Vagina (tissue), 2 donors: ENCODE results near the gene TRPM1. TPM values are rescaled to one million over a fixed set of nuclear protein-coding genes. Genes with fewer than 3 reads are reported as not detected.

Experiments used
- DNase-seq, 2 donors: peaks; one replicate each; pipeline ENCODE4 v3.0.0-alpha.2; 2017; ENCODE audit errors: extremely low spot score in 2 of 2
- H3K27ac ChIP-seq: fragments of 200-600 bp; sonication (generic); one replicate; pipeline ENCODE4 v1.5.1; 2019
- H3K27me3 ChIP-seq: fragments of 200-600 bp; sonication (generic); one replicate; pipeline ENCODE4 v1.5.1; 2019
- H3K36me3 ChIP-seq, 2 donors: fragments of 200-600 bp; sonication (generic); one replicate each; pipeline ENCODE4 v1.5.1; 2017 to 2019
- H3K4me1 ChIP-seq: fragments of 200-600 bp; sonication (generic); one replicate; pipeline ENCODE4 v1.5.1; 2019
- H3K4me3 ChIP-seq, 2 donors: fragments of 200-600 bp; sonication (generic); 1 replicate in 1 of 2; 2 replicates in 1 of 2; pipeline ENCODE4 v1.5.1; 2016 to 2019
- H3K9me3 ChIP-seq: fragments of 200-600 bp; sonication (generic); one replicate; pipeline ENCODE4 v1.5.1; 2019
- POLR2A ChIP-seq, 2 donors: fragments of 450-650 bp; IDR thresholded peaks; one replicate each; pipeline ENCODE4 v1.6.1; 2017; ENCODE audit warnings: antibody characterized with exemption in 2 of 2, mild to moderate bottlenecking in 2 of 2, moderate library complexity in 2 of 2
- POLR2AphosphoS5 ChIP-seq, 2 donors: sonication (generic); formaldehyde crosslinking; IDR thresholded peaks; one replicate each; pipeline ENCODE4 v1.9.0; 2017; ENCODE audit warnings: antibody characterized with exemption in 2 of 2, mild to moderate bottlenecking in 2 of 2, low read depth in 1 of 2; ENCODE audit not compliant: insufficient read depth in 1 of 2
- intact Hi-C: fragments of 100-400 bp; cut with DNase I; formaldehyde crosslinking; loops from one replicate; pipeline ENCODE4 v1.15.1; 2023
- total RNA-seq: library from RNA; depleted of rRNA; stranded (reverse); fragments of >200 nt; gene quantifications from one replicate; pipeline ENCODE4 v1.2.3, GENCODE V29; 2016
- TF ChIP-seq, protein P1 (sequence below), 3 experiments: fragments of 450-650 bp in 2 of 3; fragments of 200-600 bp in 1 of 3; sonication (generic) in 1 of 3; IDR thresholded peaks; one replicate each; pipeline ENCODE4 v1.5.1; 2017 to 2019; ENCODE audit warnings: antibody characterized with exemption in 3 of 3, mild to moderate bottlenecking in 2 of 3, moderate library complexity in 2 of 3

The TRPM1 gene
- total RNA-seq = not detected

DNA sequence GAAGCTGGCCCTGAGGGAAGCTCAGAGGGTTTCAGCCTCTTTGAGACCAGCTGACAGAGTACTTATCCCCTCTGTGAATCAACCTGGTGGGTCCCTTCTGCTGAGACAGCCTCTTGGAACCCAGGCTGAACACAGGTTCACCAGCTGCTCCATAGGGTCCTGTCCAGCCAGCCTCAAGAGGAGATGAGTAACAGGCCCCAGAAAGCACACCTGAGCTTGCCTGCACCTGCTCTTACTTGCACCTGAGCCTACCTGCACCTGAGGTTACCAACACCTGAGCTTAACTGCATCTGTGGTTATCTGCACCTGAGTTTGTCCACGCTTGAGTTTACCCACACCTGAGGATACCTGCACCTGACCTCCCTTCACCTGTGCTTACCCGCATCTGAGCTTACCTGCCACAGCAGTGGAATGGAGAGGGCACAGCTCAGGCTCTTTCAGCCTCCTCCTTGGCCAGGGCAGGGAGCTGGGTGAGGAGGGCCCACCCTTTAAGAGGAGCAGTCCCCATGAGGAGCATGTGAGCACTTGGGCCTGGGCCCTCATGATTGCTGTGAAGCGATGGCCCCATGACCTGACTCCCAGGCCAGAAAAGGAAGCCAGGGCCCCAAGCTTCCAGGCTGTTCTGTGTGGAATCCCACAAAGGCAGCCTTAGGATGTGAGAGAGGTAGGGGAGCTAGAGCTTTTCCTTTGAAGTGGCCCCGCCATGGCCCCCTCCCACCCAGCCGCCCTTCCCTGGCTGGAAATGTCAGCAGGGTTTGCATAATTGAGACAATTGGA lies at the start of gene TRPM1:
Gene TRPM1 (minus strand): TSS at position 464 of the 777 bp plus-strand sequence. CDS start 20,370 bp downstream, outside the sequence.
- DNase-seq = no peak
- Histone ChIP-seq H3K36me3 (no peaks in the 10 kb centered on the region), H3K27me3 (no peaks in the 10 kb centered on the region), H3K27ac (no peak within 1 kb of the TSS), H3K4me1 (peaks cover 10% of the 10 kb centered on the region), H3K4me3 (no peak within 1 kb of the TSS), H3K9me3 (no peaks in the 10 kb centered on the region)
- TF ChIP-seq POLR2A (IDR thresholded peaks at IDR 0.05) (no peak), POLR2AphosphoS5 (IDR thresholded peaks at IDR 0.05; ENCODE audit: insufficient read depth in 1 of 2, low read depth in 1 of 2) (no peak)
- TF ChIP-seq, protein P1, sequence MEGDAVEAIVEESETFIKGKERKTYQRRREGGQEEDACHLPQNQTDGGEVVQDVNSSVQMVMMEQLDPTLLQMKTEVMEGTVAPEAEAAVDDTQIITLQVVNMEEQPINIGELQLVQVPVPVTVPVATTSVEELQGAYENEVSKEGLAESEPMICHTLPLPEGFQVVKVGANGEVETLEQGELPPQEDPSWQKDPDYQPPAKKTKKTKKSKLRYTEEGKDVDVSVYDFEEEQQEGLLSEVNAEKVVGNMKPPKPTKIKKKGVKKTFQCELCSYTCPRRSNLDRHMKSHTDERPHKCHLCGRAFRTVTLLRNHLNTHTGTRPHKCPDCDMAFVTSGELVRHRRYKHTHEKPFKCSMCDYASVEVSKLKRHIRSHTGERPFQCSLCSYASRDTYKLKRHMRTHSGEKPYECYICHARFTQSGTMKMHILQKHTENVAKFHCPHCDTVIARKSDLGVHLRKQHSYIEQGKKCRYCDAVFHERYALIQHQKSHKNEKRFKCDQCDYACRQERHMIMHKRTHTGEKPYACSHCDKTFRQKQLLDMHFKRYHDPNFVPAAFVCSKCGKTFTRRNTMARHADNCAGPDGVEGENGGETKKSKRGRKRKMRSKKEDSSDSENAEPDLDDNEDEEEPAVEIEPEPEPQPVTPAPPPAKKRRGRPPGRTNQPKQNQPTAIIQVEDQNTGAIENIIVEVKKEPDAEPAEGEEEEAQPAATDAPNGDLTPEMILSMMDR (IDR thresholded peaks at IDR 0.05) = no peak
- intact Hi-C loops = no loop called here

- TF ChIP-seq, protein P1 (IDR thresholded peaks at IDR 0.05) = no peak
- peak in 1 of 2 donors; percentile 64 for TF ChIP-seq POLR2AphosphoS5 (IDR thresholded peaks at IDR 0.05; ENCODE audit: insufficient read depth in 1 of 2, low read depth in 1 of 2)
- Histone ChIP-seq H3K27me3 (no peaks in the 10 kb centered on the region), H3K4me1 (no peaks in the 10 kb centered on the region), H3K9me3 (no peaks in the 10 kb centered on the region), H3K4me3 (no peak overlapping the region), H3K36me3 (no peaks in the 10 kb centered on the region), H3K27ac (peak overlapping the region; percentile 27)
- DNase-seq = peak in 1 of 2 donors; percentile 89
- intact Hi-C loops = no loop called here
Measured at GRCh38 chr15:31150732-31151231, 49.3 kb upstream of the TRPM1 start.

- no peak overlapping the region for H3K4me3 ChIP-seq
- TF ChIP-seq, protein P1 (IDR thresholded peaks at IDR 0.05) = no peak
- TF ChIP-seq POLR2AphosphoS5 (IDR thresholded peaks at IDR 0.05; ENCODE audit: insufficient read depth in 1 of 2, low read depth in 1 of 2) = no peak
- TF ChIP-seq POLR2A (IDR thresholded peaks at IDR 0.05) = no peak
- intact Hi-C loops = no loop called here
- H3K27me3 ChIP-seq = no peaks in the 10 kb centered on the region
- no peaks in the 10 kb centered on the region for H3K4me1 ChIP-seq
- no peaks in the 10 kb centered on the region for H3K9me3 ChIP-seq
- no peaks in the 10 kb centered on the region for H3K36me3 ChIP-seq
- H3K27ac ChIP-seq = no peak overlapping the region
- DNase-seq = peak in 1 of 2 donors; percentile 64
Measured at GRCh38 chr15:31149987-31150386, 48.5 kb upstream of the TRPM1 start.

DNA sequence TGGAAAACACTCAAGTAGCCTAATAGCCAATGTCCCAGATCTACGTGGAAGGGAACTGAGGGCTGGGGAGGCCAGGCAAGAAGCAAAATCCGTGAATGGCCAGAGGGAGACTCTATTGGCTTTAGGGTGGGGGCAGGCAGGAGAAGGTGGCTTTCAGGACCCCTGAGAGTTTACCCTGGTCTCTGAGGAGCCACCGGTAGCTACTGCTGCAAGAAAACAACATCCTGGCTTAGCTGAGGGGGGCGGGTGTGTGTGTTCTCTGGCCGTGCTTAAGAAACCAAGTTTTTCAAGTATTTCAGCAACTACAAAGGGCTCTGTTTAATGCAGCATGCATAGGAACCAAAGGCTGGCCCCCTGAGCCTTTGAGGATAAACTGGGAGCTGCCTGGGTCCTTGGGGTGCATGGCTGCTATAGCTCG lies 47.6 kb upstream of the TRPM1 start:
- Histone ChIP-seq H3K36me3 (no peaks in the 10 kb centered on the region), H3K4me3 (no peak overlapping the region), H3K9me3 (no peaks in the 10 kb centered on the region), H3K27me3 (no peaks in the 10 kb centered on the region), H3K27ac (no peak overlapping the region), H3K4me1 (no peaks in the 10 kb centered on the region)
- intact Hi-C loops = no loop called here
- no peak for TF ChIP-seq POLR2AphosphoS5 (IDR thresholded peaks at IDR 0.05; ENCODE audit: insufficient read depth in 1 of 2, low read depth in 1 of 2)
- TF ChIP-seq, protein P1 (IDR thresholded peaks at IDR 0.05) = no peak
- TF ChIP-seq POLR2A (IDR thresholded peaks at IDR 0.05) = no peak
- DNase-seq = no peak
